Activated naive CD4-positive, alpha-beta T cell treated with anti-CD3 and anti-CD28 coated beads, Interleukin-2, amount 10 ng/mL, durations not matched to agents 7 days and 5 days (primary cell): Measurements from ENCODE around the gene PANK4.

Experiments used
- CTCF ChIA-PET: fragments of 350-600 bp; sonication (Branson Sonifier 250); formaldehyde crosslinking; loops from one replicate; lab custom pipeline; 2021; ENCODE audit warnings: antibody characterized with exemption; lab: Charles Lee
- DNase-seq: peaks from one replicate; pipeline ENCODE4 v3.0.0-alpha.2; 2020
- H3K27ac Mint-ChIP-seq: one replicate; pipeline ENCODE4 v1.8.0; 2021; ENCODE audit warnings: mild to moderate bottlenecking, moderate library complexity, mixed read lengths
- H3K27me3 Mint-ChIP-seq: one replicate; pipeline ENCODE4 v1.8.0; 2021; ENCODE audit warnings: mild to moderate bottlenecking, mixed read lengths
- H3K36me3 Mint-ChIP-seq: one replicate; pipeline ENCODE4 v1.8.0; 2021; ENCODE audit warnings: mixed read lengths
- H3K4me1 Mint-ChIP-seq: one replicate; pipeline ENCODE4 v1.8.0; 2021; ENCODE audit warnings: mixed read lengths
- H3K4me3 Mint-ChIP-seq: one replicate; pipeline ENCODE4 v1.8.0; 2021; ENCODE audit warnings: mild to moderate bottlenecking, moderate library complexity, mixed read lengths
- H3K9me3 Mint-ChIP-seq: one replicate; pipeline ENCODE4 v1.8.0; 2021; ENCODE audit warnings: mixed read lengths

PANK4 gene

GRCh38 chr1:2534687-2535441, 8.5 kb upstream of the PANK4 start:
- Mint-ChIP-seq H3K9me3 (no peaks in the 10 kb centered on the region), H3K27me3 (peaks cover 98% of the 10 kb centered on the region), H3K36me3 (no peaks in the 10 kb centered on the region), H3K4me1 (peaks cover 6% of the 10 kb centered on the region), H3K4me3 (no peak overlapping the region), H3K27ac (no peak overlapping the region)
- DNase-seq: no peak
- CTCF ChIA-PET: no interaction called here

- CTCF ChIA-PET: interaction anchor here (1.0 to 1.1 kb wide), 2 partner anchors 14 to 119 kb away, joined by 3 read pairs; no protein-coding TSS in a partner anchor
- H3K27me3 Mint-ChIP-seq: peaks cover 100% of the 10 kb centered on the region
- peaks cover 6% of the 10 kb centered on the region for H3K4me1 Mint-ChIP-seq
- no peak overlapping the region for H3K4me3 Mint-ChIP-seq
- no peaks in the 10 kb centered on the region for H3K9me3 Mint-ChIP-seq
- H3K27ac Mint-ChIP-seq: no peak overlapping the region
- H3K36me3 Mint-ChIP-seq: no peaks in the 10 kb centered on the region
- DNase-seq: no peak
Observed at GRCh38 chr1:2534315-2534686, 7.9 kb upstream of the PANK4 start.

- H3K9me3 Mint-ChIP-seq: no peaks in the 10 kb centered on the region
- no peaks in the 10 kb centered on the region for H3K36me3 Mint-ChIP-seq
- H3K27me3 Mint-ChIP-seq: peaks cover 100% of the 10 kb centered on the region
- H3K4me1 Mint-ChIP-seq: peaks cover 13% of the 10 kb centered on the region
- no peak overlapping the region for H3K27ac Mint-ChIP-seq
- DNase-seq: no peak
- CTCF ChIA-PET: interaction anchor here (1.0 to 1.1 kb wide), 2 partner anchors 15 to 118 kb away, joined by 3 read pairs; no protein-coding TSS in a partner anchor
- H3K4me3 Mint-ChIP-seq: no peak overlapping the region
Observed at GRCh38 chr1:2533365-2533764, 7.0 kb upstream of the PANK4 start.

- CTCF ChIA-PET: no interaction called here
Observed at GRCh38 chr1:2532485-2533160, 6.2 kb upstream of the PANK4 start.

GRCh38 chr1:2530513-2531361, 4.3 kb upstream of the PANK4 start:
- Mint-ChIP-seq H3K4me3 (peak overlapping the region; percentile 37), H3K4me1 (peaks cover 20% of the 10 kb centered on the region), H3K36me3 (no peaks in the 10 kb centered on the region), H3K27me3 (peaks cover 91% of the 10 kb centered on the region), H3K27ac (no peak overlapping the region), H3K9me3 (no peaks in the 10 kb centered on the region)
- no peak for DNase-seq
- CTCF ChIA-PET: no interaction called here

More at GRCh38 chr1:2532485-2533160, 6.2 kb upstream of the PANK4 start:
- Mint-ChIP-seq H3K36me3 (no peaks in the 10 kb centered on the region), H3K9me3 (no peaks in the 10 kb centered on the region), H3K4me3 (no peak overlapping the region), H3K4me1 (peaks cover 13% of the 10 kb centered on the region), H3K27ac (no peak overlapping the region), H3K27me3 (peaks cover 100% of the 10 kb centered on the region)
- DNase-seq: no peak

GRCh38 chr1:2529784-2530512, 3.6 kb upstream of the PANK4 start, which contains the start of gene HES5:
HES5 (minus strand) TSS chr1:2530263; CDS start chr1:2530164, 99 bp downstream.
- H3K36me3 Mint-ChIP-seq: peaks cover 3% of the 10 kb centered on the region
- no peak within 1 kb of the TSS for H3K27ac Mint-ChIP-seq
- peaks cover 23% of the 10 kb centered on the region for H3K4me1 Mint-ChIP-seq
- peak; percentile 44 for DNase-seq
- CTCF ChIA-PET: no interaction called here
- peaks cover 83% of the 10 kb centered on the region for H3K27me3 Mint-ChIP-seq
- no peaks in the 10 kb centered on the region for H3K9me3 Mint-ChIP-seq
- peak within 1 kb of the TSS; percentile 66 for H3K4me3 Mint-ChIP-seq

GRCh38 chr1:2528966-2529783, 2.8 kb upstream of the PANK4 start:
- Mint-ChIP-seq H3K4me3 (peak overlapping the region; percentile 66), H3K27me3 (peaks cover 75% of the 10 kb centered on the region), H3K27ac (no peak overlapping the region), H3K4me1 (peaks cover 31% of the 10 kb centered on the region), H3K9me3 (no peaks in the 10 kb centered on the region), H3K36me3 (peaks cover 7% of the 10 kb centered on the region)
- CTCF ChIA-PET: no interaction called here
- peak; percentile 52 for DNase-seq

- no peak for DNase-seq
- Mint-ChIP-seq H3K4me1 (peaks cover 36% of the 10 kb centered on the region), H3K4me3 (no peak overlapping the region), H3K27me3 (peaks cover 69% of the 10 kb centered on the region), H3K9me3 (no peaks in the 10 kb centered on the region), H3K27ac (no peak overlapping the region), H3K36me3 (peaks cover 10% of the 10 kb centered on the region)
- CTCF ChIA-PET: no interaction called here
Observed at GRCh38 chr1:2528611-2528965, 2.2 kb upstream of the PANK4 start.

GRCh38 chr1:2528016-2528415, 1.6 kb upstream of the PANK4 start:
- no peak for DNase-seq
- Mint-ChIP-seq H3K27me3 (peaks cover 64% of the 10 kb centered on the region), H3K4me3 (no peak overlapping the region), H3K36me3 (peaks cover 11% of the 10 kb centered on the region), H3K27ac (no peak overlapping the region), H3K4me1 (peaks cover 42% of the 10 kb centered on the region), H3K9me3 (no peaks in the 10 kb centered on the region)
- CTCF ChIA-PET: interaction anchor here (1.4 kb wide), 1 partner anchor 11 kb away, joined by 3 read pairs; no protein-coding TSS in a partner anchor

GRCh38 chr1:2527556-2527860, 1.1 kb upstream of the PANK4 start:
- no peak overlapping the region for H3K27ac Mint-ChIP-seq
- no peaks in the 10 kb centered on the region for H3K9me3 Mint-ChIP-seq
- H3K4me1 Mint-ChIP-seq: peaks cover 47% of the 10 kb centered on the region
- H3K27me3 Mint-ChIP-seq: peaks cover 59% of the 10 kb centered on the region
- CTCF ChIA-PET: interaction anchor here (1.4 kb wide), 1 partner anchor 12 kb away, joined by 3 read pairs; no protein-coding TSS in a partner anchor
- H3K4me3 Mint-ChIP-seq: no peak overlapping the region
- DNase-seq: no peak
- peaks cover 15% of the 10 kb centered on the region for H3K36me3 Mint-ChIP-seq

GRCh38 chr1:2526824-2527555, 594 bp upstream of the PANK4 start:
- H3K9me3 Mint-ChIP-seq: no peaks in the 10 kb centered on the region
- H3K4me3 Mint-ChIP-seq: peak overlapping the region; percentile 38
- DNase-seq: peak; percentile 58
- H3K27ac Mint-ChIP-seq: peak overlapping the region; percentile 19
- peaks cover 53% of the 10 kb centered on the region for H3K27me3 Mint-ChIP-seq
- peaks cover 52% of the 10 kb centered on the region for H3K4me1 Mint-ChIP-seq
- H3K36me3 Mint-ChIP-seq: peaks cover 19% of the 10 kb centered on the region
- CTCF ChIA-PET: interaction anchor here (1.0 to 1.5 kb wide), 3 partner anchors 12 to 332 kb away, joined by 3 to 4 read pairs (median 4); partner anchors contain the start of gene FAAP20

GRCh38 chr1:2525572-2525919, 850 bp downstream of the PANK4 start:
- Mint-ChIP-seq H3K36me3 (peaks cover 31% of the 10 kb centered on the region), H3K27ac (peak overlapping the region; percentile 99), H3K27me3 (peaks cover 39% of the 10 kb centered on the region), H3K9me3 (no peaks in the 10 kb centered on the region), H3K4me1 (peaks cover 49% of the 10 kb centered on the region), H3K4me3 (peak overlapping the region; percentile 89)
- CTCF ChIA-PET: interaction anchor here (0.7 to 1.5 kb wide), 5 partner anchors 14 to 154 kb away, joined by 3 to 6 read pairs (median 3); partner anchors contain the start of gene TNFRSF14
- no peak for DNase-seq
